Vagina (tissue), 2 donors: ENCODE data around the gene GOLPH3L.
A peak's percentile ranks its signal among the peaks of the same experiment; 100 is the strongest.

ENCODE experiments used
- POLR2A ChIP-seq, 2 donors: fragments of 450-650 bp; IDR thresholded peaks; one replicate each; pipeline ENCODE4 v1.6.1; 2017; ENCODE audit warnings: antibody characterized with exemption in 2 of 2, mild to moderate bottlenecking in 2 of 2, moderate library complexity in 2 of 2
- POLR2AphosphoS5 ChIP-seq, 2 donors: sonication (generic); formaldehyde crosslinking; IDR thresholded peaks; one replicate each; pipeline ENCODE4 v1.9.0; 2017; ENCODE audit warnings: antibody characterized with exemption in 2 of 2, mild to moderate bottlenecking in 2 of 2, low read depth in 1 of 2; ENCODE audit not compliant: insufficient read depth in 1 of 2
- TF ChIP-seq, protein P1 (sequence below), 3 experiments: fragments of 450-650 bp in 2 of 3; fragments of 200-600 bp in 1 of 3; sonication (generic) in 1 of 3; IDR thresholded peaks; one replicate each; pipeline ENCODE4 v1.5.1; 2017 to 2019; ENCODE audit warnings: antibody characterized with exemption in 3 of 3, mild to moderate bottlenecking in 2 of 3, moderate library complexity in 2 of 3

GRCh38 chr1:150622303-150622975, 74.5 kb downstream of the GOLPH3L start:
- no peak for TF ChIP-seq POLR2A (IDR thresholded peaks at IDR 0.05)
- TF ChIP-seq, protein P1, sequence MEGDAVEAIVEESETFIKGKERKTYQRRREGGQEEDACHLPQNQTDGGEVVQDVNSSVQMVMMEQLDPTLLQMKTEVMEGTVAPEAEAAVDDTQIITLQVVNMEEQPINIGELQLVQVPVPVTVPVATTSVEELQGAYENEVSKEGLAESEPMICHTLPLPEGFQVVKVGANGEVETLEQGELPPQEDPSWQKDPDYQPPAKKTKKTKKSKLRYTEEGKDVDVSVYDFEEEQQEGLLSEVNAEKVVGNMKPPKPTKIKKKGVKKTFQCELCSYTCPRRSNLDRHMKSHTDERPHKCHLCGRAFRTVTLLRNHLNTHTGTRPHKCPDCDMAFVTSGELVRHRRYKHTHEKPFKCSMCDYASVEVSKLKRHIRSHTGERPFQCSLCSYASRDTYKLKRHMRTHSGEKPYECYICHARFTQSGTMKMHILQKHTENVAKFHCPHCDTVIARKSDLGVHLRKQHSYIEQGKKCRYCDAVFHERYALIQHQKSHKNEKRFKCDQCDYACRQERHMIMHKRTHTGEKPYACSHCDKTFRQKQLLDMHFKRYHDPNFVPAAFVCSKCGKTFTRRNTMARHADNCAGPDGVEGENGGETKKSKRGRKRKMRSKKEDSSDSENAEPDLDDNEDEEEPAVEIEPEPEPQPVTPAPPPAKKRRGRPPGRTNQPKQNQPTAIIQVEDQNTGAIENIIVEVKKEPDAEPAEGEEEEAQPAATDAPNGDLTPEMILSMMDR (IDR thresholded peaks at IDR 0.05), result no peak
- peak in 1 of 2 donors; percentile 9 for TF ChIP-seq POLR2AphosphoS5 (IDR thresholded peaks at IDR 0.05; ENCODE audit: insufficient read depth in 1 of 2, low read depth in 1 of 2)
